Measurements from ENCODE around the gene COPS9. TPM values are rescaled to one million over a fixed set of nuclear protein-coding genes. Genes with fewer than 3 reads are reported as not detected.

Gene COPS9
- 100 to 1,000 TPM; 155 to 158 TPM for total RNA-seq

DNA sequence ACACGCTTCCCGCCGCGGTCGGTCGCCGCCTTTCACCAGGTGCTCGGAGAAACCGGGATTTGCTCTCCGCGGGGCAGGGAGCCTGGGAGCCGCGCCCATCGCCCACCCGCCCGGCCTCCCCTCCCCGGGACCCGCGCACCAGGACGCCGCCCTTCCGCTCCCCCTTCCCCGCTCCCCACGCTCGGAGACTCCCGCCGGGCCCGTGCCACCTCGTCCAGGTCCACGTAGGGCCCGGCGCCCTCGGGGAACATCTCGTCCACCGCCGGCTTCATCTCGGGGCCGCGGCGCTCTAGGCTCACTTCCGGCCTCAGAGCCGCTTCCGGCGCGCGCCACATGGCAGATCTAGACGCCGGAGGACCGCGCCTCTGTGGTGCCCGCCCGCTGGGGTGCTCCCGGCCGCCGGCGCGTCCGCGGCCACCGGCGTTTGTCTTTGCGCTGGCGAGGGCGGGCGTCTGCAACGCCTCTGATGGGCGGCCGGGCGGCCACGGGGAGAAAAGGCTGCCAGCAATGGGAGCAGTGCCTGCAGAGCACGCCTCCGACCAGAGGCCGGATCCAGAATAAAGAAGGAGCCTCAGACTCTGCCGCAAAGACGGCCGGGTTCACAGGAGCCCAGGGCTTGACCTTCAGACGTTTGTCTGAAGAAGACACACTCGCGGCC is at the start of gene COPS9:
Gene COPS9, minus strand, starts transcription at position 293 of the 658 bp plus-strand sequence. Its CDS starts 21 bp downstream, at position 272.
- DNase-seq: peak; percentile 89
- Mint-ChIP-seq H3K4me1 (peaks cover 27% of the 10 kb centered on the region), H3K27me3 (no peaks in the 10 kb centered on the region), H3K36me3 (peaks cover 9% of the 10 kb centered on the region), H3K27ac (peak within 1 kb of the TSS; percentile 91), H3K9me3 (no peaks in the 10 kb centered on the region), H3K4me3 (peak within 1 kb of the TSS; percentile 93)

DNA sequence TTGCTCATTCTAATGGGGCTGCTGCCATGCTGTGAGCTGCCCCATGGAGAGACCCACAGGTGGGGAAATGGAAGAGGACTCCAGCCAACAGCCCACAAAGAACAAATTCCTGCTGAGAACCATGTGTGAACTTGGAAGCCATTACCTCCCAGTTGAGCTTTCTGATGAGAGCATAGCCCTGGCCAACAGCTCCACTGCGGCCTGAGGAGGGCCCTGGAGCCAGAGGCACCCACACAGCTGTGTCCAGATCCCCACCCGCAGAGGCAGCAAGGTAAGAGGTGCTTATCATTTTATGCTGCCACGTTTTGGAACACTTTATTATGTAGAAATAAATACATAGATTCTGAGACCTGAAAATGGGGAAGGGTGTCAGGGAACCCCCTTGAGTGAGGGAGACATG is 48.6 kb upstream of the COPS9 start:
- Mint-ChIP-seq H3K9me3 (peaks cover 9% of the 10 kb centered on the region), H3K27me3 (peaks cover 30% of the 10 kb centered on the region), H3K27ac (no peak overlapping the region), H3K4me3 (no peak overlapping the region), H3K4me1 (no peaks in the 10 kb centered on the region), H3K36me3 (no peaks in the 10 kb centered on the region)
- DNase-seq: no peak

DNA sequence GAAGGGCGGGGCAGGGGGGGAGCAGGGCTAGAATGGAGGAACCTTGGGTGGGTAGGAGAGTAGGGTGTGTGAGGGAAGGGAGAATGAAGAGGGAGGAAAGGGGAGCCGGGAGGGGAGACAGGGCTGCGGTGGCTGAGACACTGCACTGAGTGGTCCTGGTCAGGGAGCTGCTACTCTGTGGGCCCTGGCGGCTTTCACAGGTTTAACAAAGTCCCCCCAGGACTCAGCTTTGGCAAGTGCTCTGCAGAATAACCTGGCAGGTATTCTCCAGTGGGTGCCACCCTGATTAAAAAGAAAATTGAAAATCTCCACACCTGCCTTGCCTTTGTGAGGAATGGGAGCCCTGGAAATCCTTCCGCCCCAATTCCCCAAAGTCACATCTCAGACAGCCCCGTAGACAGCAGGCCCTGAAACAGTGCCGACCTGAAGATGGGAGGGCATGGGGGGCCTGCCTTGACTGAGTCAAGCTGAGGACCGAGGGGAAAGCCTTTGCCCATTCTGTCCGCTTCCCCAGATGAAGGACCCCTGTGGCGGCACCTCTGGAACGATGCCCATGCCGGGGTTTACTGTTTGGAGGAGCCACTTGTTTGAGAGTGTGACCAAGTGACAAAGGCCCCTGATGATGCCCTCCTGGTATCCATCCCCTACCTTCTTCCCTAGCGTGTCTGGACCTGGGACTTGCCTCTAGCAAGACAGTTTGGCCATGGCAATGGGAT is 47.9 kb upstream of the COPS9 start:
- H3K36me3 Mint-ChIP-seq: no peaks in the 10 kb centered on the region
- H3K4me3 Mint-ChIP-seq: no peak overlapping the region
- peaks cover 27% of the 10 kb centered on the region for H3K27me3 Mint-ChIP-seq
- no peaks in the 10 kb centered on the region for H3K4me1 Mint-ChIP-seq
- no peak overlapping the region for H3K27ac Mint-ChIP-seq
- no peak for DNase-seq
- peaks cover 9% of the 10 kb centered on the region for H3K9me3 Mint-ChIP-seq

DNA sequence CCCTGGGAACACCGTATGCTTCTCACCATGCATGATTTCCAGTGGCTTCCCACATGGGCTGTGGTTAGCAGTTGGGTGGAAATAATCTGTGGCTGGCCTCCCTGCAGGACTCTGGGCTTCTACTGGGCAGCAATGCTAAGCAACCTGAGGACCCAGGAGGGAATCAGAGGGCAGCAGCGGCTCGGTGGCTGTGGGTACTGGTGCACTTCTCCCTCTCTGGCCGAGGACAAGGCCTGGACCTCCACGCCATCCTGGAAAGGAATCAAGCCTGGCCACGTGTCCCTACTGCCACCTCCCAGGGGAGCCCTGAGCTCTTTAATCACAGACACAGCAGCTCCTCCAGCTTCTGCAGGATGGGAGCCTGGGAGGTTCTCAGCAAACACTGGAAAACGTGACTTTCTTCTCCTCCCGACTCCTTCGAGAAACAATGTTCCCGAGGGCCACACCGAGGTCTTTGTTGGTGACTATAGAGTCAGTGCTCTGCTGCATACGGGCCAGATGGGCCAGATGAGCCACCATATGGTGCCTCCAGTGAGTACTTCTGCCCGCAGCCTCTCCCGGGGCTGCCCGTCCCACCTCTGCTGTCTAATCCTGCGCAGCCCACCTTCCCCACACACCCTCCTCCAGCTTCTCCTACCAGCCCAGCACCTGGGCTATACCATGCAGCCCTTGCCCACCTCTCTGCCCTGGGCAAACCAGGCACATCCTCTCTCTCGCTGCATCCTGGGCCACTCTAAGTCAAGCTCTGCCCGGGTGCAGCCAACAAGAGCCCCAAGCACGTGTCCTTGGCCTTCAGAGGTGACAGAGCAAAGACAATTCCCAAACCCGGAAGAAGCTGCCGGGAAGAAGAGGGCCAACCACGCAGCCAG is 47.1 kb upstream of the COPS9 start:
- no peak overlapping the region for H3K27ac Mint-ChIP-seq
- H3K4me3 Mint-ChIP-seq: no peak overlapping the region
- H3K9me3 Mint-ChIP-seq: peaks cover 8% of the 10 kb centered on the region
- H3K4me1 Mint-ChIP-seq: no peaks in the 10 kb centered on the region
- peaks cover 27% of the 10 kb centered on the region for H3K27me3 Mint-ChIP-seq
- no peak for DNase-seq
- H3K36me3 Mint-ChIP-seq: no peaks in the 10 kb centered on the region

DNA sequence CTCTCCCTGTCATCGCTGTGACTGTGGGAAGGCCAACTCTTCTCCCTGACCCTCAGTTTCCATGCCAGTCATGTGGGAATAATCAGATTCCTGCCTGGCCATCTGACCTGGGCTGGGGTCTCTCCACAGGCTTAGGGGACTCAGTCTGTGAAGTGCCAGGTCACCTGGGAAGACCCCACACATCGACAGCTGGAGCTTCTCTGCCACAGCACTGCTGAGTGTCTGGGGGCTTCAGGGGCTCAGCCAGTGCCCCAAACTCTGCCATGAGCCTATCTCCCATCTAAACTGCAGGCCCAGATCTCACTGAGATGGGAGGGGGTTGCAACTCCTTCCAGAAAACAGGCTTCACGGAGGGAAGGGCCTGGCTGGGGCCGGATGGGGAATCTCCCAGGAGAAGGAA is 46.4 kb upstream of the COPS9 start:
- Mint-ChIP-seq H3K27me3 (peaks cover 27% of the 10 kb centered on the region), H3K9me3 (peaks cover 2% of the 10 kb centered on the region), H3K36me3 (no peaks in the 10 kb centered on the region), H3K4me3 (no peak overlapping the region), H3K27ac (no peak overlapping the region), H3K4me1 (no peaks in the 10 kb centered on the region)
- no peak for DNase-seq

DNA sequence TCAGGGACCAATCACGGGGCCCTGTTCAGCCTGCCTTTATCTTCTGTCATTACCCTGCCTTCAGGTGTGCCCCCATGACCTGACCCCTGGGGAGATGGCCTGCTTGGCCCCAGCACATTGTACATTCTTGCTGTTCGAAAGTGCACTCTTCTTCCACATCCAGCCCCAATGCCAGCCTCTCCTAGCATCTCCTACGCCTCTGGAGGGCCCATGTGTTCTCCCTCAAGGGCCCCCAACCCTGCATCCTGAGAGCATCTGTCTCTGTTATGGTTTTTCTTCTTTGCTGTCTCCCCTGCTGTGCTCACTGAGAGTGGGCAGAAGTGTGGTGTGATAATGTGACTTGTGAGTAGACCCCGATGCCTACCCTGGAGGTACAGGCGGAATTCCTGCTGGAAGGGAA is 45.9 kb upstream of the COPS9 start:
- Mint-ChIP-seq H3K36me3 (no peaks in the 10 kb centered on the region), H3K4me1 (peaks cover under 1% of the 10 kb centered on the region), H3K9me3 (peaks cover 2% of the 10 kb centered on the region), H3K27ac (no peak overlapping the region), H3K27me3 (peaks cover 26% of the 10 kb centered on the region), H3K4me3 (no peak overlapping the region)
- no peak for DNase-seq

DNA sequence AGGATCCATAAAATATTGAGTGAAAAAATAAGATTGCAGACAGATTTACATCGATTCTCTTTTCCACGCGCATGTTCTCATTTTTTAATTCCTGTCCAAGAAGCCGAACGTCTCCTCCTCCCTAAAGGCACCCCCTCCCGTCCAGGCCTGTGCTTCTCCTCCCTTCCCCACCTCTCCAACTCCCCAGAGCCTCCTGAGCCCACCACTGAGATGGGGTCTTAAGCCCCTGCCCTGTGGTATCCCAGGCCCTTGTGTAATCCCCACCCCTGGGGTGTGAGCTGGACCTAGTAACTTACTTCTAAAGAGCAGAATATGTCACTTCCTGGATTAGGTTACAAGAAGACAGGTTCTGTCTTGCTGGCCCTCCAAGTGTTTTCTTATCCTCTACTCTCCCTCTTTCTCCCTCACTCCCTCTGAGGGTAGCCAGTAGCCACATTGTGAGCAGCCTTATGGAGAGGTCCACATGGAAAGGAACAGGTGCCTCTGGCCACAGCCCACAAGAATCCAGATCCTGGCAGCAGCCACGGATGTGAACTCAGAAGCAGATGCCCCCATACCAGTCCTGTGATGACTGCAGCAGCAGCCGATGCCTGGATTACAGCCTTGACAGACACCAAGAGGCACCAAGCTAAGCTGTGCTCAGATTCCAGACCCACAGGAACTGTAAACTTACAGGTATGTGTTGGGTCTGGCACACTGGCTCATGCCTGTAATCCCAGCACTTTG is 44.0 kb upstream of the COPS9 start:
- peaks cover 2% of the 10 kb centered on the region for H3K4me1 Mint-ChIP-seq
- no peaks in the 10 kb centered on the region for H3K9me3 Mint-ChIP-seq
- H3K27me3 Mint-ChIP-seq: peaks cover 31% of the 10 kb centered on the region
- no peak for DNase-seq
- no peaks in the 10 kb centered on the region for H3K36me3 Mint-ChIP-seq
- no peak overlapping the region for H3K4me3 Mint-ChIP-seq
- H3K27ac Mint-ChIP-seq: no peak overlapping the region

DNA sequence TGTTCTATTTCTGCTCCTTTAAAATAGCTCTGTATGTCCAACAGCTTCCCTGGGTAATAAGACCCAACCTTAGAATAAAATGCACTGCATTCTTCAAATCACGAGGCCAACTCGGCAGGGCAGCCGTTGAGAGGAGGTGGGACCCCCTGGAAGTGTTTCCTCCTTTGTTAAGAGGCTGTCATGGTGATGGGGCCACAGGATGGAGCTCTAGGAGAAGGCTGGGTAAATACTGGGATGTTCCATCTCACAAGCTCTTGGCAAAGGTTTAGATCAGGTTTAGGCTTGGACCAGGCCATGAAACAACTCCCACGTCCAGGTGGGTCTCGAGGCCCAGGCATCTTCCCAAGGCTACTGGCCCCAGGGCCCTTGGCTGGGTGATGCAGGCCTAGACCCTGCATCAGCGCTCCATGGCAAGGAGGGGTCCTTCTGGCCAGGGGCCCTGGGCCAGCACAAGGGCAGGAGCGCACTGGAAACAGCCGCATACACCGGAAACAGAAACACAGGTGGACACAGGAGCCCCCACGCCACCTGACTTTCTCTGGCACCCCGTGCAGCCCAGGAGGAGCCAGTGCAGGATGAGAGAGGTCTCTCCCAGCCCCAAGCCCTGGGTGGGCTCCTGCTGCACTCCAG is 43.2 kb upstream of the COPS9 start:
- Mint-ChIP-seq H3K4me3 (no peak overlapping the region), H3K4me1 (peaks cover 2% of the 10 kb centered on the region), H3K27me3 (peaks cover 33% of the 10 kb centered on the region), H3K36me3 (no peaks in the 10 kb centered on the region), H3K9me3 (no peaks in the 10 kb centered on the region), H3K27ac (no peak overlapping the region)
- no peak for DNase-seq

DNA sequence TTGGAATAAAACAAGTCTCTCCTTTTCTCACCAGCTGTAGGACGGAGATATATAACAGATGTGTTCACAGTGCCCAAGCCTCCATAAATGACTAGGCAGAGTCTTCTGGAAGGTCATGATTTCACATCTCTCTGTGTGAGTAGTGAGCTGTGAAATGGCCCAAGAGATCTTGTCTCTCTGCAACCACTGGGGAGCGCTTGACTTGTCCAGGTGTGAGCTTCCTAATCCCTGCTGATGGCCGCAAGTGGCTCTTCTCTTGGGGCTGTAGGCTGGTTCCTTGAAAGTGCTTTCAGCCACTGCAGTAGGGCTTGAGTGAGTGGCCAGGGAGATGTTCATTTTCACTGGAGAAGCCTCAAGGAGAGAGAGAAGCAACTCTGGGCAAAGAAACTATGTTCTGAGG is 42.5 kb upstream of the COPS9 start:
- H3K4me3 Mint-ChIP-seq: no peak overlapping the region
- peaks cover 33% of the 10 kb centered on the region for H3K27me3 Mint-ChIP-seq
- H3K4me1 Mint-ChIP-seq: peaks cover 2% of the 10 kb centered on the region

DNA sequence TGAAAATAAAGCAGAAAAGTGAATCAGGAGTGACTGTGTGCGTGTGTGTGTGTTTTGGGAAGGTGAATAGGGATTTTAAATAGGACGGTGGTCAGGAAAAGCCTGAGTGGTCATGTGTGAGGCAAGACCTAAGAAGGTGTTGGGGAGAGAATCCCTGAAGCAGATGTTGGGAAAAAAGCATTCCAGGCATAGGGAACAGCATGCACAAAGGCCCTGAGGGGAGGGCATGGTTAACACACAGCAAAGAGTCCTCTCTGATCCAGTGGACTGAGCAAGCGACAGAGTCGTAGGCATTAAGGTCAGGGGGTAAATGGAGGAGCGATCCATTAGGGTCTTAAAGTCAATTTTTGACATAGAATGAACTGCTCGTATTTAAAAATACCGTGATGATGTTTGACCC is 38.4 kb upstream of the COPS9 start:
- Mint-ChIP-seq H3K36me3 (no peaks in the 10 kb centered on the region), H3K4me3 (no peak overlapping the region), H3K27ac (no peak overlapping the region), H3K27me3 (peaks cover 15% of the 10 kb centered on the region), H3K9me3 (peaks cover 1% of the 10 kb centered on the region), H3K4me1 (peaks cover 5% of the 10 kb centered on the region)
- DNase-seq: no peak

More for the DNA sequence above, 42.5 kb upstream of the COPS9 start:
- DNase-seq: no peak
- Mint-ChIP-seq H3K27ac (no peak overlapping the region), H3K9me3 (no peaks in the 10 kb centered on the region), H3K36me3 (no peaks in the 10 kb centered on the region)

DNA sequence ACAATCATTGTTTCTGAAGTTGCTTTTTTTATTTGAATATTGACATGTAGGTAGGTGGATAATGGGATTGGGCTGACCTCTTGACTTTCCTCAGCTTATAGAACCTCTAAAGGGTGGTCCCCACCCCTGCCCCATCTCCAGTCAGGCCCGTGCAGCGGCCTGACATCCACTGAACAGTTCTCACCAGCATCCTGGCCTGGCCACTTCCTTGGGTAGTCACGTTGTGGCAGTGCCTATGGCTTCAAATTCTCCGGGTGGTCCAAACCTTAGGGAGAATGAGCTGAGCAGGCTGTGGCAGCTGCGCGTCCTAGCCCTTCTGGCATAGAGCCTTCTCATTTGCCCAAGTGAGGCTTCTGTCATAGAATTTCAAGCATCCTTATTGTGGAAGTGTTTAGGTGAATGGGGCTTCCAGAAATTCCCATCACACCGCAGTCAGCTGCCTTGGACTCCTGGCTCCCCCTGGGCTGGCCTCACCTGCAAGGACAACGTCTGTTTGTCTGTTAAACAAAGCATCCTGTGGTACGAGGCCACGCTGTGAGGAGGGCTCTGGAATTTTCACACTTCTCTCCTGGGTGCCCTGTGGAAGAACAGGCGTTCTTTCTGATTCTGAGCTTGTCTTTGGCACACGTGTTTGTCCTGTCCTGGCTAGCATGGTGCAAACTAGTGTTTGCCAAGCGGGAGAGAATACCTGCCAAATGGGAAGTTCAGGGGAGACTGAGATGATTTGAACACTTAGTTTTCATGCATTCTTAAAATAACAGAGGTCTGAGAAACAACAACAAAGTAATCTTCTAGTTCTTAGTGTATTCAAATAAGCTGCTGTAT is 36.2 kb upstream of the COPS9 start:
- peaks cover 5% of the 10 kb centered on the region for H3K4me1 Mint-ChIP-seq

DNA sequence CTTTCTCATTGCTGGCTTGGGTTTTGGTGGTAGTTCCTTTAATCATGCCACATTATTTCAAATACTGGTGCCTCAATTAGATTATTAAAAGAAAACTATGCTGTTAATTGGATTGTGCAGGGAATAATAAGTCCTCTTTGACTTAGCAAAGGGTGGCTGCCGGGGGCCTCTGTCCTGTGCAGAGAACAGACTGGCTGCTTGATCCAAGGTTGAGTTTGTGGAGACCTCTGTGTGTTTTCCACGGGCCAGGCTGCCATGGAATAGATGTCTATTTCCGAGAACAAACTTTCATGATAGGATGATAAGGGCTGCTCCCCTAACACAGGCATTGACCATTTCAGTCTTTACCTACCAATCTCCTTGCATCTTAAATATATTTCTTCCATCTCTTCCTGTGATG is 34.8 kb upstream of the COPS9 start:
- H3K27me3 Mint-ChIP-seq: peaks cover 10% of the 10 kb centered on the region
- DNase-seq: no peak
- peaks cover 1% of the 10 kb centered on the region for H3K9me3 Mint-ChIP-seq

More for the DNA sequence above, 36.2 kb upstream of the COPS9 start:
- H3K4me3 Mint-ChIP-seq: no peak overlapping the region
- no peak overlapping the region for H3K27ac Mint-ChIP-seq
- DNase-seq: no peak
- H3K27me3 Mint-ChIP-seq: peaks cover 18% of the 10 kb centered on the region
- peaks cover 1% of the 10 kb centered on the region for H3K9me3 Mint-ChIP-seq
- H3K36me3 Mint-ChIP-seq: no peaks in the 10 kb centered on the region

DNA sequence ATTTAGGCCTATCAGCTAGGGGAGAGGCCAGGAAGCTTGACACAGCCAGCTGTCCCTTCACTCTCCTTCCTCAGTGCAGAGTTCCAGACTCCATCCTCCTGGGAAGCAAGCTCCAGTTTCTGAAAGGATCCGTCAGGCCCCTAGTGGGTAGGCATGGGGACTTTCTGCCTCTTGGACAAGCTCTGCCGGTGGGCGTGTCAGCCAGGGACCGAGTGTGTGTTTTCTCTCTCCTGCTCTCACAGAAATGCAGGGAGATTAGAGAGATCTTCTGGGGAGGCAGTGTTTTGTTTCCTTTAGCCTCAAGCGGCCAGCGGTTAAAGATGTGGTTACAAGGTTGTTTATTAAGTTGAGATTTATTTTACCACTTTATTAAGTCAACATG is 34.2 kb upstream of the COPS9 start:
- no peaks in the 10 kb centered on the region for H3K36me3 Mint-ChIP-seq
- H3K4me1 Mint-ChIP-seq: peaks cover 2% of the 10 kb centered on the region
- DNase-seq: no peak
- H3K4me3 Mint-ChIP-seq: no peak overlapping the region
- peaks cover 1% of the 10 kb centered on the region for H3K9me3 Mint-ChIP-seq
- peaks cover 8% of the 10 kb centered on the region for H3K27me3 Mint-ChIP-seq
- no peak overlapping the region for H3K27ac Mint-ChIP-seq

More for the DNA sequence above, 34.8 kb upstream of the COPS9 start:
- H3K4me1 Mint-ChIP-seq: peaks cover 2% of the 10 kb centered on the region
- no peak overlapping the region for H3K4me3 Mint-ChIP-seq
- no peaks in the 10 kb centered on the region for H3K36me3 Mint-ChIP-seq
- H3K27ac Mint-ChIP-seq: no peak overlapping the region

All from activated naive CD8-positive, alpha-beta T cell treated with anti-CD3 and anti-CD28 coated beads for 36 hours (primary cell).